Neural progenitor cell (in vitro differentiated cells): Measurements from ENCODE around the gene ATXN10. TPM values are rescaled to one million over a fixed set of nuclear protein-coding genes. Genes with fewer than 3 reads are reported as not detected.

ENCODE experiments used
- DNase-seq: peaks from one replicate; pipeline ENCODE4 v3.0.0-alpha.2; 2016; ENCODE audit warnings: low spot score
- H2AFZ ChIP-seq: fragments of 200-600 bp; sonication (generic); replicated peaks from 2 replicates; pipeline ENCODE4 v1.6.1; 2016; ENCODE audit warnings: antibody characterized with exemption
- H3F3A ChIP-seq: fragments of 200-600 bp; sonication (generic); 2 replicates; pipeline ENCODE4 v1.6.1; 2016; ENCODE audit warnings: antibody characterized with exemption, low read depth
- H3K27ac ChIP-seq: fragments of 200-600 bp; sonication (generic); 2 replicates; pipeline ENCODE4 v1.5.1; 2016; ENCODE audit warnings: mild to moderate bottlenecking
- H3K27me3 ChIP-seq: fragments of 200-600 bp; sonication (generic); 2 replicates; pipeline ENCODE4 v1.6.1; 2016; ENCODE audit warnings: mild to moderate bottlenecking, moderate library complexity
- H3K36me3 ChIP-seq: fragments of 200-600 bp; sonication (generic); 2 replicates; pipeline ENCODE4 v1.5.1; 2016
- H3K4me1 ChIP-seq: fragments of 200-600 bp; sonication (generic); 2 replicates; pipeline ENCODE4 v1.6.1; 2016; ENCODE audit warnings: mixed run types
- H3K4me2 ChIP-seq: fragments of 200-600 bp; sonication (generic); 2 replicates; pipeline ENCODE4 v1.6.1; 2016
- H3K4me3 ChIP-seq: fragments of 200-600 bp; sonication (generic); 2 replicates; pipeline ENCODE4 v1.5.1; 2016
- H3K79me2 ChIP-seq: fragments of 200-600 bp; sonication (generic); 2 replicates; pipeline ENCODE4 v1.6.1; 2016; ENCODE audit warnings: low read depth
- H3K9ac ChIP-seq: fragments of 200-600 bp; sonication (generic); 2 replicates; pipeline ENCODE4 v1.6.1; 2016
- H3K9me3 ChIP-seq: fragments of 200-600 bp; sonication (generic); 2 replicates; pipeline ENCODE4 v1.5.1; 2016; ENCODE audit warnings: low read depth
- H4K20me1 ChIP-seq: fragments of 200-600 bp; sonication (generic); 2 replicates; pipeline ENCODE4 v1.6.1; 2016; ENCODE audit warnings: low read depth
- H3K27ac Mint-ChIP-seq: 3 replicates; pipeline ENCODE4 v1.8.0; 2021; ENCODE audit warnings: mixed read lengths
- H3K27me3 Mint-ChIP-seq: 2 replicates; pipeline ENCODE4 v1.8.0; 2022; ENCODE audit warnings: low read depth, mild to moderate bottlenecking, inconsistent platforms, moderate library complexity, mixed read lengths; ENCODE audit not compliant: insufficient read depth
- H3K36me3 Mint-ChIP-seq: 3 replicates; pipeline ENCODE4 v1.8.0; 2021; ENCODE audit warnings: mixed read lengths
- H3K4me1 Mint-ChIP-seq: 3 replicates; pipeline ENCODE4 v1.8.0; 2021; ENCODE audit warnings: mixed read lengths
- H3K4me3 Mint-ChIP-seq: 3 replicates; pipeline ENCODE4 v1.8.0; 2021; ENCODE audit warnings: mild to moderate bottlenecking, moderate library complexity, mixed read lengths
- H3K9me3 Mint-ChIP-seq: 3 replicates; pipeline ENCODE4 v1.8.0; 2020; ENCODE audit warnings: mixed read lengths
- CTCF ChIP-seq: fragments of 200-600 bp; sonication (generic); IDR thresholded peaks from 2 replicates; pipeline ENCODE4 v1.5.1; 2017; ENCODE audit warnings: antibody characterized with exemption, mild to moderate bottlenecking
- EZH2 ChIP-seq: fragments of 200-600 bp; sonication (generic); IDR thresholded peaks from 2 replicates; pipeline ENCODE4 v1.6.1; 2017; ENCODE audit warnings: antibody characterized with exemption, mild to moderate bottlenecking, moderate library complexity
- EZH2phosphoT487 ChIP-seq: fragments of 200-600 bp; sonication (generic); IDR thresholded peaks from 2 replicates; pipeline ENCODE4 v1.6.1; 2017; ENCODE audit warnings: antibody characterized with exemption
- total RNA-seq: library from RNA; depleted of rRNA; stranded (reverse); fragments of >200 nt; gene quantifications from 2 replicates; pipeline ENCODE4 v1.2.3, GENCODE V29; 2015; ENCODE audit warnings: low replicate concordance

Gene ATXN10
- total RNA-seq, 1 donor from 2014 or later = 168 TPM

GRCh38 chr22:45828841-45829240, 157.2 kb downstream of the ATXN10 start:
- DNase-seq = no peak
- H3K36me3 Mint-ChIP-seq = peaks cover 51% of the 10 kb centered on the region
- H3K27ac ChIP-seq = no peak overlapping the region
- no peaks in the 10 kb centered on the region for H3K9me3 ChIP-seq
- peaks cover 14% of the 10 kb centered on the region for H3K4me1 Mint-ChIP-seq
- no peaks in the 10 kb centered on the region for H3K27me3 ChIP-seq
- no peak for TF ChIP-seq EZH2
- TF ChIP-seq CTCF = no peak
- TF ChIP-seq EZH2phosphoT487 = no peak
- H3K79me2 ChIP-seq = no peaks in the 10 kb centered on the region
- no peak overlapping the region for H3K4me3 Mint-ChIP-seq
- H3K9ac ChIP-seq = no peak overlapping the region
- no peaks in the 10 kb centered on the region for H3K27me3 Mint-ChIP-seq
- peaks cover 3% of the 10 kb centered on the region for H4K20me1 ChIP-seq
- peaks cover 6% of the 10 kb centered on the region for H3K4me1 ChIP-seq
- H2AFZ ChIP-seq = no peak overlapping the region
- H3K9me3 Mint-ChIP-seq = peaks cover 25% of the 10 kb centered on the region
- no peaks in the 10 kb centered on the region for H3F3A ChIP-seq
- H3K27ac Mint-ChIP-seq = no peak overlapping the region
- H3K4me2 ChIP-seq = no peak overlapping the region
- H3K36me3 ChIP-seq = no peaks in the 10 kb centered on the region
- no peak overlapping the region for H3K4me3 ChIP-seq

- Histone ChIP-seq H2AFZ (no peak overlapping the region), H3K27me3 (no peaks in the 10 kb centered on the region), H3K36me3 (no peaks in the 10 kb centered on the region), H3K4me2 (no peak overlapping the region), H4K20me1 (peaks cover 3% of the 10 kb centered on the region), H3K4me1 (peaks cover 6% of the 10 kb centered on the region), H3K9ac (no peak overlapping the region), H3F3A (no peaks in the 10 kb centered on the region), H3K79me2 (no peaks in the 10 kb centered on the region), H3K27ac (no peak overlapping the region), H3K9me3 (no peaks in the 10 kb centered on the region), H3K4me3 (no peak overlapping the region)
- H3K4me3 Mint-ChIP-seq = no peak overlapping the region
- H3K4me1 Mint-ChIP-seq = peaks cover 18% of the 10 kb centered on the region
- peaks cover 22% of the 10 kb centered on the region for H3K9me3 Mint-ChIP-seq
- H3K27ac Mint-ChIP-seq = no peak overlapping the region
- no peak for DNase-seq
- no peaks in the 10 kb centered on the region for H3K27me3 Mint-ChIP-seq
- TF ChIP-seq EZH2phosphoT487 (no peak), EZH2 (no peak), CTCF (no peak)
- peaks cover 36% of the 10 kb centered on the region for H3K36me3 Mint-ChIP-seq
These were observed 159.1 kb downstream of the ATXN10 start for GRCh38 chr22:45830531-45831245.

GRCh38 chr22:45831394-45831793, 159.8 kb downstream of the ATXN10 start:
- no peak overlapping the region for H3K4me3 Mint-ChIP-seq
- no peak overlapping the region for H3K4me2 ChIP-seq
- no peak overlapping the region for H2AFZ ChIP-seq

More at GRCh38 chr22:45831394-45831793, 159.8 kb downstream of the ATXN10 start:
- Histone ChIP-seq H3K4me3 (no peak overlapping the region), H3K36me3 (no peaks in the 10 kb centered on the region), H4K20me1 (peaks cover 3% of the 10 kb centered on the region), H3K9ac (no peak overlapping the region), H3F3A (no peaks in the 10 kb centered on the region), H3K4me1 (peaks cover 6% of the 10 kb centered on the region), H3K9me3 (no peaks in the 10 kb centered on the region), H3K27me3 (no peaks in the 10 kb centered on the region), H3K79me2 (no peaks in the 10 kb centered on the region), H3K27ac (no peak overlapping the region)
- Mint-ChIP-seq H3K9me3 (peaks cover 18% of the 10 kb centered on the region), H3K4me1 (peaks cover 24% of the 10 kb centered on the region), H3K36me3 (peaks cover 31% of the 10 kb centered on the region), H3K27ac (no peak overlapping the region), H3K27me3 (no peaks in the 10 kb centered on the region)
- DNase-seq = no peak
- TF ChIP-seq EZH2phosphoT487 (no peak), EZH2 (no peak), CTCF (no peak)
